HG03575 (cell line): ENCODE measurements around the gene TMCO1.
"Not testable (repeated sequence)": the region's sequence is repeated elsewhere in the genome, so short reads cannot be mapped to it uniquely, and the experiment has no call there.

Source experiments
- ATAC-seq: cut with Tn5 transposase; IDR thresholded peaks from one replicate; pipeline ENCODE4 v1.9.1; 2021; ENCODE audit not compliant: unreplicated experiment, insufficient number of reproducible peaks, low FRiP score; ENCODE audit errors: extremely low read depth

The TMCO1 gene

GRCh38 chr1:165697491-165697880 is 71.2 kb downstream of the TMCO1 start:
- no peak for ATAC-seq

- no peak for ATAC-seq
Measured at GRCh38 chr1:165696625-165697100, 72.0 kb downstream of the TMCO1 start.

GRCh38 chr1:165695031-165695430 is 73.6 kb downstream of the TMCO1 start:
- ATAC-seq, result no peak

- ATAC-seq, result no peak
Measured at GRCh38 chr1:165688046-165688445, 80.6 kb downstream of the TMCO1 start.

GRCh38 chr1:165686971-165687433 is 81.7 kb downstream of the TMCO1 start:
- ATAC-seq, result no peak

GRCh38 chr1:165686121-165686970 is 82.3 kb downstream of the TMCO1 start:
- ATAC-seq, result no peak

GRCh38 chr1:165683848-165684485 is 84.7 kb downstream of the TMCO1 start:
- no peak for ATAC-seq

- not testable (repeated sequence) for ATAC-seq
Measured at GRCh38 chr1:165680773-165681172, 87.9 kb downstream of the TMCO1 start.

- no peak for ATAC-seq
Measured at GRCh38 chr1:165680303-165680702, 88.4 kb downstream of the TMCO1 start.

GRCh38 chr1:165679282-165680036 is 89.2 kb downstream of the TMCO1 start:
- no peak for ATAC-seq

GRCh38 chr1:165678509-165678908 is 90.2 kb downstream of the TMCO1 start:
- ATAC-seq, result no peak
